ENCODE measurements around the gene F10. TPM values are rescaled to one million over a fixed set of nuclear protein-coding genes. Genes with fewer than 3 reads are reported as not detected.

The F10 gene
- total and polyA plus RNA-seq, 2 donors (not counting 3 experiments of a cell fraction or from before 2014, with no cell fraction given): 0.25 TPM; not detected in 1

GRCh38 chr13:113121928-113122471 lies 599 bp upstream of the F10 start:
- H4K20me1 ChIP-seq (replicated peaks; ENCODE audit: control insufficient read depth, extremely low read depth, insufficient read depth, low read length): no peaks in the 10 kb centered on the region
- ChIA-PET CTCF (no interaction called here), POLR2A (no interaction called here)
- H3K27ac ChIP-seq (ENCODE audit: insufficient read depth, low read depth, low read length): no peak overlapping the region
- H2AFZ ChIP-seq (ENCODE audit: low read depth, low read length): no peak overlapping the region
- dilution Hi-C loops (cut with MboI; ENCODE audit: extremely low pct_ligation_motif_present, low sequenced_read_pairs) (no loop called here), intact Hi-C loops (cut with micrococcal nuclease) (no loop called here)
- H3K79me2 ChIP-seq (ENCODE audit: control insufficient read depth, insufficient read depth, low read length): no peaks in the 10 kb centered on the region
- H3K4me2 ChIP-seq (ENCODE audit: insufficient read depth, low read length): no peak overlapping the region
- no peaks in the 10 kb centered on the region for H3K9me3 ChIP-seq (replicated peaks; ENCODE audit: control insufficient read depth, insufficient read depth, low read length)
- no TSS peak for BruUV-seq (replicated peaks)
- TF ChIP-seq EZH2 (IDR thresholded peaks at IDR 0.05; ENCODE audit: borderline replicate concordance, low read depth, low read length, severe bottlenecking): no peak
- no peak for TF ChIP-seq CTCF (IDR thresholded peaks at IDR 0.05; ENCODE audit: extremely low read depth in 1 of 2, insufficient read depth in 1 of 2, low read depth in 1 of 2, low read length in 2 of 2)
- TF ChIP-seq MYC (IDR thresholded peaks at IDR 0.05; ENCODE audit: low read depth, low read length): no peak
- FAIRE-seq (no peak), DNase-seq (ENCODE audit: low read depth, low spot score) (no peak)
- H3K36me3 ChIP-seq (ENCODE audit: control insufficient read depth in 2 of 2, extremely low read depth in 1 of 2, insufficient read depth in 2 of 2, low read length in 2 of 2): no peaks in the 10 kb centered on the region
- no peak overlapping the region for H3K9ac ChIP-seq (replicated peaks; ENCODE audit: extremely low read depth, insufficient read depth, low read length)
- H3K4me3 ChIP-seq (replicated peaks in 1 of 3; ENCODE audit: insufficient read depth in 1 of 3, low read depth in 1 of 3, low read length in 3 of 3): no peak overlapping the region
- no peaks in the 10 kb centered on the region for H3K9me1 ChIP-seq (replicated peaks; ENCODE audit: control insufficient read depth, extremely low read depth, insufficient read depth, low read length)
- no peaks in the 10 kb centered on the region for H3K27me3 ChIP-seq (ENCODE audit: control insufficient read depth in 2 of 2, insufficient read depth in 2 of 2, low read length in 2 of 2)
- no peaks in the 10 kb centered on the region for H3K4me1 ChIP-seq (ENCODE audit: control insufficient read depth, extremely low read depth, insufficient read depth, low read length)

Measured in endothelial cell of umbilical vein (primary cell).